WERI-Rb-1 (cell line): Measurements from ENCODE around the gene RGS6.

Experiments
- DNase-seq: peaks from one replicate; pipeline ENCODE4 v3.0.0-alpha.2; 2020
- H3K27ac ChIP-seq: fragments of 250-450 bp; sonication (Bioruptor Pico); 2 replicates; pipeline ENCODE4 v1.5.1; 2020; ENCODE audit warnings: mild to moderate bottlenecking, moderate library complexity
- H3K27me3 ChIP-seq: fragments of 250-450 bp; sonication (Bioruptor Pico); 2 replicates; pipeline ENCODE4 v1.5.1; 2021; ENCODE audit warnings: mild to moderate bottlenecking, low read depth, moderate library complexity; ENCODE audit not compliant: insufficient read depth, severe bottlenecking
- H3K36me3 ChIP-seq: fragments of 250-450 bp; sonication (Bioruptor Pico); 2 replicates; pipeline ENCODE4 v1.5.1; 2020; ENCODE audit warnings: mild to moderate bottlenecking, moderate library complexity
- H3K4me3 ChIP-seq: 2 replicates; pipeline ENCODE4 v1.5.1; 2011; ENCODE audit warnings: low read depth, mild to moderate bottlenecking, control low read depth, low read length
- H3K9me3 ChIP-seq: fragments of 250-450 bp; sonication (Bioruptor Pico); 2 replicates; pipeline ENCODE4 v1.5.1; 2021; ENCODE audit warnings: mild to moderate bottlenecking, moderate library complexity; ENCODE audit not compliant: severe bottlenecking
- CTCF ChIP-seq: IDR thresholded peaks from 2 replicates; pipeline ENCODE4 v1.5.1; 2011; ENCODE audit warnings: low read depth, mild to moderate bottlenecking, control low read depth, inconsistent platforms, low read length

Gene RGS6

GRCh38 chr14:72123755-72124154 is 191.5 kb downstream of the RGS6 start:
- Histone ChIP-seq H3K27ac (no peak overlapping the region), H3K36me3 (no peaks in the 10 kb centered on the region), H3K9me3 (no peaks in the 10 kb centered on the region), H3K27me3 (no peaks in the 10 kb centered on the region), H3K4me3 (no peak overlapping the region)
- TF ChIP-seq CTCF, result no peak
- no peak for DNase-seq

- Histone ChIP-seq H3K36me3 (no peaks in the 10 kb centered on the region), H3K9me3 (no peaks in the 10 kb centered on the region), H3K27me3 (no peaks in the 10 kb centered on the region), H3K27ac (no peak overlapping the region), H3K4me3 (no peak overlapping the region)
- no peak for TF ChIP-seq CTCF
- no peak for DNase-seq
These were observed 191.9 kb downstream of the RGS6 start for GRCh38 chr14:72124171-72124570.

- H3K27me3 ChIP-seq, result no peaks in the 10 kb centered on the region
- H3K27ac ChIP-seq, result no peak overlapping the region
- H3K4me3 ChIP-seq, result no peak overlapping the region
- no peaks in the 10 kb centered on the region for H3K9me3 ChIP-seq
- TF ChIP-seq CTCF, result no peak
- no peaks in the 10 kb centered on the region for H3K36me3 ChIP-seq
- DNase-seq, result no peak
These were observed 193.9 kb downstream of the RGS6 start for GRCh38 chr14:72126091-72126490.

- no peak for DNase-seq
- Histone ChIP-seq H3K9me3 (no peaks in the 10 kb centered on the region), H3K27ac (no peak overlapping the region), H3K27me3 (no peaks in the 10 kb centered on the region), H3K4me3 (no peak overlapping the region), H3K36me3 (no peaks in the 10 kb centered on the region)
- TF ChIP-seq CTCF, result no peak
These were observed 194.3 kb downstream of the RGS6 start for GRCh38 chr14:72126561-72126960.

GRCh38 chr14:72128629-72129028 is 196.4 kb downstream of the RGS6 start:
- DNase-seq, result no peak
- no peak for TF ChIP-seq CTCF
- Histone ChIP-seq H3K36me3 (no peaks in the 10 kb centered on the region), H3K9me3 (no peaks in the 10 kb centered on the region), H3K27ac (no peak overlapping the region), H3K4me3 (no peak overlapping the region), H3K27me3 (no peaks in the 10 kb centered on the region)

- no peak overlapping the region for H3K27ac ChIP-seq
- TF ChIP-seq CTCF, result no peak
- no peak overlapping the region for H3K4me3 ChIP-seq
- DNase-seq, result no peak
- H3K9me3 ChIP-seq, result no peaks in the 10 kb centered on the region
- no peaks in the 10 kb centered on the region for H3K36me3 ChIP-seq
- H3K27me3 ChIP-seq, result no peaks in the 10 kb centered on the region
These were observed 197.1 kb downstream of the RGS6 start for GRCh38 chr14:72129291-72129690.
